Endothelial cell of umbilical vein (primary cell): ENCODE data around the gene COBLL1. TPM values are rescaled to one million over a fixed set of nuclear protein-coding genes. Genes with fewer than 3 reads are reported as not detected.

ENCODE experiments used
- BruUV-seq: library from RNA; stranded (reverse); fragments of 400-500 nt; replicated peaks from 2 replicates; lab custom pipeline; 2021; lab: Mats Ljungman, UMichigan
- CTCF ChIA-PET: fragments of 300-600, 350-600 bp; sonication (Branson Sonifier 250); formaldehyde crosslinking; loops from one replicate; lab custom pipeline; 2021; ENCODE audit warnings: antibody characterized with exemption, inconsistent platforms; lab: Charles Lee
- POLR2A ChIA-PET: fragments of 300-600, 350-600 bp; sonication (Branson Sonifier 250); formaldehyde crosslinking; loops from one replicate; lab custom pipeline; 2021; ENCODE audit warnings: antibody characterized with exemption, inconsistent platforms; lab: Charles Lee
- DNase-seq: peaks from one replicate; pipeline ENCODE4 v3.0.0-alpha.2; 2011; ENCODE audit warnings: low read depth, low spot score
- FAIRE-seq: peaks from 2 replicates; lab custom pipeline; 2011; peaks lifted over from hg19 to GRCh38; lab: Jason Lieb, UNC
- H2AFZ ChIP-seq: 2 replicates; pipeline ENCODE4 v1.6.0; 2012; ENCODE audit warnings: low read depth, low read length, control low read depth, inconsistent platforms
- H3K27ac ChIP-seq: 2 replicates; pipeline ENCODE4 v1.5.1; 2011; ENCODE audit warnings: low read depth, mild to moderate bottlenecking, control low read depth, low read length, moderate library complexity; ENCODE audit not compliant: insufficient read depth
- H3K27me3 ChIP-seq, 2 experiments: 2 replicates each; pipeline versions ENCODE4 v1.6.0 to v1.6.1; 2011; ENCODE audit warnings: low read length in 2 of 2, mixed read lengths in 1 of 2; ENCODE audit not compliant: control insufficient read depth in 2 of 2, insufficient read depth in 2 of 2
- H3K36me3 ChIP-seq, 2 experiments: 2 replicates in 1 of 2; 3 replicates in 1 of 2; pipeline ENCODE4 v1.5.1; 2011; ENCODE audit warnings: low read length in 2 of 2, mild to moderate bottlenecking in 1 of 2, moderate library complexity in 1 of 2; ENCODE audit not compliant: control insufficient read depth in 2 of 2, insufficient read depth in 2 of 2; ENCODE audit errors: extremely low read depth in 1 of 2
- H3K4me1 ChIP-seq: 3 replicates; pipeline ENCODE4 v1.5.1; 2011; ENCODE audit warnings: mild to moderate bottlenecking, low read length; ENCODE audit not compliant: control insufficient read depth, insufficient read depth; ENCODE audit errors: extremely low read depth
- H3K4me2 ChIP-seq: 2 replicates; pipeline ENCODE4 v1.6.1; 2011; ENCODE audit warnings: low read length, control low read depth, mixed read lengths; ENCODE audit not compliant: insufficient read depth
- H3K4me3 ChIP-seq, 3 experiments: fragments of 200-600 bp in 1 of 3; sonication (generic), shearing (Covaris generic) in 1 of 3; replicated peaks in 1 of 3; 2 replicates each; pipeline ENCODE4 v1.5.1; 2011 to 2016; ENCODE audit warnings: control low read depth in 3 of 3, low read length in 3 of 3, mild to moderate bottlenecking in 2 of 3, inconsistent platforms in 1 of 3, low read depth in 1 of 3, moderate library complexity in 1 of 3; ENCODE audit not compliant: insufficient read depth in 1 of 3
- H3K79me2 ChIP-seq: 2 replicates; pipeline ENCODE4 v1.6.0; 2012; ENCODE audit warnings: low read length, inconsistent platforms; ENCODE audit not compliant: control insufficient read depth, insufficient read depth
- H3K9ac ChIP-seq: replicated peaks from 2 replicates; pipeline ENCODE3; 2011; ENCODE audit warnings: low read length, control low read depth; ENCODE audit not compliant: insufficient read depth; ENCODE audit errors: extremely low read depth
- H3K9me1 ChIP-seq: replicated peaks from 3 replicates; pipeline ENCODE4 v1.6.0; 2011; ENCODE audit warnings: mild to moderate bottlenecking, low read length; ENCODE audit not compliant: control insufficient read depth, insufficient read depth; ENCODE audit errors: extremely low read depth
- H3K9me3 ChIP-seq: replicated peaks from 2 replicates; pipeline ENCODE4 v1.5.1; 2012; ENCODE audit warnings: low read length, inconsistent platforms; ENCODE audit not compliant: control insufficient read depth, insufficient read depth
- H4K20me1 ChIP-seq: replicated peaks from 2 replicates; pipeline ENCODE3; 2011; ENCODE audit warnings: mild to moderate bottlenecking, low read length; ENCODE audit not compliant: control insufficient read depth, insufficient read depth; ENCODE audit errors: extremely low read depth
- CTCF ChIP-seq, 2 donors: IDR thresholded peaks; 1 replicate in 1 of 2; 2 replicates in 1 of 2; pipeline ENCODE4 v1.5.1; 2011; ENCODE audit warnings: low read length in 2 of 2, mild to moderate bottlenecking in 2 of 2, moderate library complexity in 2 of 2, control low read depth in 1 of 2, inconsistent platforms in 1 of 2, low read depth in 1 of 2; ENCODE audit not compliant: insufficient read depth in 1 of 2; ENCODE audit errors: extremely low read depth in 1 of 2
- EZH2 ChIP-seq: IDR thresholded peaks from 2 replicates; pipeline ENCODE4 v1.6.1; 2012; ENCODE audit warnings: borderline replicate concordance, low read depth, mild to moderate bottlenecking, moderate library complexity, low read length, inconsistent platforms; ENCODE audit not compliant: severe bottlenecking
- FOS ChIP-seq: IDR thresholded peaks from 2 replicates; pipeline ENCODE4 v1.6.1; 2011; ENCODE audit warnings: mild to moderate bottlenecking, low read length, moderate library complexity, borderline replicate concordance; ENCODE audit not compliant: insufficient read depth
- GATA2 ChIP-seq: IDR thresholded peaks from 2 replicates; pipeline ENCODE4 v1.7.0; 2011; ENCODE audit warnings: low read depth, mild to moderate bottlenecking, moderate library complexity, mixed read lengths, low read length; ENCODE audit not compliant: insufficient read length, insufficient read depth
- JUN ChIP-seq: IDR thresholded peaks from 2 replicates; pipeline ENCODE4 v1.6.1; 2011; ENCODE audit warnings: borderline replicate concordance, low read depth; ENCODE audit not compliant: insufficient read length, insufficient read depth
- MAX ChIP-seq: IDR thresholded peaks from 2 replicates; pipeline ENCODE4 v1.6.1; 2011; ENCODE audit not compliant: insufficient read depth, insufficient read length
- MYC ChIP-seq: IDR thresholded peaks from one replicate; pipeline ENCODE4 v1.6.1; 2011; ENCODE audit warnings: mild to moderate bottlenecking, low read depth, low read length
- POLR2A ChIP-seq: IDR thresholded peaks from 2 replicates; pipeline ENCODE4 v1.6.1; 2012; ENCODE audit warnings: low read depth, mild to moderate bottlenecking, control low read depth, low read length
- POLR2AphosphoS5 ChIP-seq: IDR thresholded peaks from 2 replicates; pipeline ENCODE4 v1.6.1; 2012; ENCODE audit warnings: low read depth, mild to moderate bottlenecking, control low read depth, low read length, moderate library complexity; ENCODE audit not compliant: insufficient read depth
- dilution Hi-C: fragments of 300-500 bp; cut with MboI; formaldehyde crosslinking; loops from one replicate; pipeline ENCODE4 v1.15.0; 2019; ENCODE audit warnings: low sequenced_read_pairs; ENCODE audit not compliant: extremely low pct_ligation_motif_present
- intact Hi-C: fragments of 100-400 bp; cut with micrococcal nuclease; formaldehyde crosslinking; loops from one replicate; pipeline ENCODE4 v1.10.0; 2022
- polyA plus RNA-seq, 4 experiments: library from polyadenylated mRNA; depleted of rRNA in 3 of 4; stranded (reverse) in 3 of 4; unstranded in 1 of 4; fragments of >200 nt; gene quantifications; 2 replicates each; pipeline versions ENCODE4 v1.2.1 to v1.2.3, GENCODE V29; 2011 to 2012; ENCODE audit warnings: missing spikeins in 1 of 4
- total RNA-seq: library from RNA; stranded (reverse); gene quantifications from 2 replicates; pipeline ENCODE4 v1.2.3, GENCODE V29; 2021

COBLL1 gene
- total and polyA plus RNA-seq, 2 donors (not counting 3 experiments of a cell fraction or from before 2014, with no cell fraction given): 9.1 to 38.4 TPM

- no peaks in the 10 kb centered on the region for H3K36me3 ChIP-seq
- no peak overlapping the region for H3K27ac ChIP-seq
- ChIA-PET CTCF (interaction anchor here (1.9 kb wide), 1 partner anchor 10 kb away, joined by 4 read pairs; the partner anchor contains the start of gene COBLL1), POLR2A (no interaction called here)
- no peaks in the 10 kb centered on the region for H3K4me1 ChIP-seq
- H3K79me2 ChIP-seq: no peaks in the 10 kb centered on the region
- H3K4me3 ChIP-seq: no peak overlapping the region
- dilution Hi-C loops: no loop called here
- H3K9me3 ChIP-seq: no peaks in the 10 kb centered on the region
- H2AFZ ChIP-seq: no peak overlapping the region
- no peak overlapping the region for H3K9ac ChIP-seq
- BruUV-seq: no TSS peak
- no peaks in the 10 kb centered on the region for H4K20me1 ChIP-seq
- FAIRE-seq (no peak), DNase-seq (no peak)
- no peaks in the 10 kb centered on the region for H3K9me1 ChIP-seq
- intact Hi-C loops: no loop called here
- H3K4me2 ChIP-seq: no peak overlapping the region
- H3K27me3 ChIP-seq: no peaks in the 10 kb centered on the region
- TF ChIP-seq CTCF (IDR thresholded peaks at IDR 0.05; ENCODE audit: extremely low read depth in 1 of 2, insufficient read depth in 1 of 2, low read depth in 1 of 2, low read length in 2 of 2): no peak
- no peak for TF ChIP-seq JUN
- TF ChIP-seq MAX: no peak
- TF ChIP-seq POLR2A: no peak
- TF ChIP-seq GATA2: no peak
- no peak for TF ChIP-seq POLR2AphosphoS5
- TF ChIP-seq EZH2: no peak
- TF ChIP-seq FOS: no peak
- TF ChIP-seq MYC: no peak
Measured at GRCh38 chr2:164852086-164852485, 10.5 kb upstream of the COBLL1 start.
